GM18499 (cell line): ENCODE data around the gene CRYGD.
"Not testable (repeated sequence)": the region's sequence is repeated elsewhere in the genome, so short reads cannot be mapped to it uniquely, and the experiment has no call there.

Experiments
- ATAC-seq: cut with Tn5 transposase; IDR thresholded peaks from one replicate; pipeline ENCODE4 v1.9.1; 2021; ENCODE audit warnings: moderate number of reproducible peaks; ENCODE audit not compliant: insufficient read depth, unreplicated experiment

Gene CRYGD

DNA sequence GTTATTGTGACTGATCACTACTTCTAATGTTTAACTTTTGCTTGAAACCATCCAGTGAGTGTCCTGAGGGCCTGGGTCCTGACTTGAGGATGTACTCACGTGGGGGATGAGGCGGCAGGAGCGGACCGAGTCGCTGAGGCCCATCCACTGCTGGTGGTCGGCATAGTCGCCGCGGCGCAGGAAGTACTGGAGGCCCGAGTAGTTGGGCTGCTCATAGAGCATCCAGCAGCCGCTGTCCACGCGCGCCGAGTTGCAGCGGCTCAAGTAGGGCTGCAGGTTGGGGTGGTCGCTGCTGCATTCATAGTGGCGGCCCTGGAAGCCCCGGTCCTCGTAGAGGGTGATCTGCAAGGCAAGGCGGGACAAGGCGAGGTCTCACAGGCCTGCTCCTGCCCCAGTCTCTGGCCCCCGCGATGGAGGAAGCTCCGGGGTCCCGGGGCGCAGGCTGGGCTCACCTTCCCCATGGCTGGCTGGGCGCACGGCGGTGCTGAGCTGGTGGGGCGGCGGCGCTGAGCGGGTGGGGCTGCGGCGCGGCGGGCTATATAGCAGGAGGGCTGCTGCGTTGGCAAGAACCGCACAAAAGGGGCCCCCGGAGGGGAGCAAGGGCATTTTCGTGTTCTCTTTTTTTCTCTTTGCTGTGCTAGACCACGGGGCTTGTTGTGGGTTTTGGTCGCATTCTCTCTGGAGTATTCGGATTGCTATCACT, at the start of gene CRYGD:
CRYGD (minus strand) TSS at position 512 of the 703 bp plus-strand sequence; CDS start at position 461, 51 bp downstream.
- ATAC-seq, result not testable (repeated sequence)

DNA sequence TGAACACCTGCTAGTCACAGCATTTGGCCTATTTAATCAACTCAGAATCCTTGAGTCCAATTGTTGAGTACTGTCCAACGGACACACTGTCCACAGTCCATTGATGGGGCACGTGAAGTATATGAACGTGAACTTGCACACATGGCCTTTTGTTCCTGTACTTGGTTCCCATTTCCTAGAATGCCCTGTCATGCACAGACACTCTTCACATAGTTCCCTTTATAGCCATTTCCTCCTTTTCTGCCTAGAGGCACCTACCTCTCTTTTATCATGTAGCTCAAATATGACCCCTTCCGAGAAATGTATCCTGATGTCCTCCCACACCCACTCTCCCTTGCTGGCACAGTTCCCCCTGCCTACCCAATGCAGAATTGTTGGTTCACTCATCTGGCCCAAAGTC, 47.8 kb upstream of the CRYGD start:
- ATAC-seq, result no peak

DNA sequence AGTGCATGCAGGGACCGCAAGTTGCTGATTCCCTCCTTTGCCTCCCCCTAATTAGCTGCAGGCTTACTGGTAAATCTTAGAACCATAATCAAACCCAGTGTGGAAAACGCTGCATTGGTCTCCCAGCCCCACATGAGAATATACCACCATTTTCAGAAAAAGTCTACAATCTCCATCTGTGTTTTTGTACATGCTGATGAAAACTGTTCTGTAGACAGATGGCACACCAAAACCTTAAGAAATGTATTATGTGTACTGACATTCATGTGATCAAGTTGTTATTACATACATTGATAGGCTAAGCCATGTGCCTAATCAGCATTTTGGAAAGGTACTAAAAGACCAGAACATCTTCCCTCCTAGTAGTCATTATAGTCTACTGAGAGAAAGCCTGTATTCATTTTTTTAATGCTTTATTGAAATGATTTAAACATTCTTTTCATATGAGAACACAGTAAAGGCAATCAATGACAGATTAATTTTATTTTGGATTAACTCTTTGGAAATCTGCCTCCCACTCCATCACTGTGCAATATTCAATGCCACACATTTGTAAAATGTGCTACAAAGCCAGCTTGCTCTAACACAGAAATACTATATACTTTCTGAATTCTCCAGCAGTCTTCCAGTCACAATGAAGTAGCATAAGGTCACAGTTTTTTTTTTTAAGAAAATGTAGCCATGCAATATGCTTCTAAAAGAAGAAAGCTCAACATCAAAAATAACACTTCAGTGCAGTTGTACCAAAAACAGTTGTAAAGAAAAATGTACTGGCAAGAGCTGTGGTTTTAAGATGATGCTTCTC, 40.8 kb upstream of the CRYGD start:
- ATAC-seq, result no peak

DNA sequence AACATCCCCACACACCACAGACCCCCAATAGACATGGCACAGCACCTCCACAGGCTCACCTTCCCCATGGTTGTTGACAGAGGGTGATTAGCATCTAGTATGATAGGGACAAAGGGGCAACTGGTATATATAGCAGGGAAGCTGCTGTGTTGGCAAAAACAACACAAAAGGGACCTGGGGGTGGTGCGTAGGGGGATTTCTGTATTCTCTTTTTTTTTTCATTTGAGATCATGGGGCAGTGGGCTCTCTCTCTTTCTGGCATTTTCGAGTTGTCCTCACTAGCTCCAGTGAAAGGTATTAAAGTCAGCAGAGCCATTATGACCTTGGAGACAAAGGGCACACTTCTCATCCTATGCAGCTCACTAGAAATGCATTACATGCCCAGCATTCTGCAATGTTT, 39.2 kb upstream of the CRYGD start, which contains the start of gene CRYGA:
CRYGA (minus strand) TSS at position 101 of the 400 bp plus-strand sequence; CDS start at position 68, 33 bp downstream.
- no peak for ATAC-seq

DNA sequence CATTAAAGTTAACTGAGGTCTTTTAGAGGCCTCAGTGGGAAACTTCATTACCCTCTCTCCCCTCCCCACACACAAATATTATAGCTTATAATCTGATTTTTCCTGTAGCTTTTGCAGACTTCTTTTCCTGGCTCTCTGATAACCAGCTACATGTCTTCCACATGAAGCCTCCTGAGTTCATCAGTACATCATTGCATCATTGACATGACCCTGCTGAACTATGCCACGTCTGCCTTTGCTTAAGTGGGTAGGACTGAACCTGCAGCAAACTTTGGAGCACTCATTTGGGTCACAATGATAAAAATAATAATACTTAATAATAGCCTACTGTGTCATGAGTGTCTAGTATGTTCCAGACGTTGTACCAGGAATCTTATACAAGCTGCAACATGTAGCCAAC, 32.1 kb upstream of the CRYGD start:
- ATAC-seq, result no peak

DNA sequence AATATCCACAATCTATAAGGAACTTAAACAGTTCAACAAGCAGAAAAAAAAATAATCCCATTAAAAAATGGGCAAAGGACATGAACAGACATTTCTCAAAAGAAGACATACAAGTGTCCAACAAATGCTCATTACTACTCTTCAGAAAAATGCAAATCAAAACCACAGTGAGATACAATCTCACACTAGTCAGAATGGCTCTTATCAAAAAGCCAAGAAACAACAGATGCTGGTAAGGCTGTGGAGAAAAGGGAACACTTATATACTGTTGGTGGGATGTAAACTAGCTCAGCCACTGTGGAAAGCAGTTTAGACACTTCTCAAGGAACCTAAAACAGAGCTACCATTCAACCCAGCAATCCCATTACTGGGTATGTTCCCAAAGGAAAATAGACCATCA, 28.8 kb upstream of the CRYGD start:
- no peak for ATAC-seq

DNA sequence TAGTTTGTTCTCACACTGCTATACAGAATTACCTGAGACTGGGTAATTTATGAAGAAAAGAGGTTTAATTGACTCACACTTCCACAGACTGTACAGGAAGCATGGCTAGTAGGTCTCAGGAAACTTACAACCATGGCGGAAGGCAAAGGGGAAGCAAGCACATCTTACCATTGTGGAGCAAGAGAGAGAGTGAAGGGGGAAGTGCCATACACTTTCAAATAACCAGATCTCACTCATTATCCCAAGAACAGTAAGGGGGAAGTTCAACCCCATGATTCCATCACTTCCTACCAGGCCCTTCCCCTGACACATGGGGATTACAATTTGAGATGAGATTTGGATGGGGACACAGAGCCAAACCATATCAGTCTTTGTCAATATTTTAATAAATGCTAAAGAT, 26.6 kb upstream of the CRYGD start:
- ATAC-seq, result no peak

DNA sequence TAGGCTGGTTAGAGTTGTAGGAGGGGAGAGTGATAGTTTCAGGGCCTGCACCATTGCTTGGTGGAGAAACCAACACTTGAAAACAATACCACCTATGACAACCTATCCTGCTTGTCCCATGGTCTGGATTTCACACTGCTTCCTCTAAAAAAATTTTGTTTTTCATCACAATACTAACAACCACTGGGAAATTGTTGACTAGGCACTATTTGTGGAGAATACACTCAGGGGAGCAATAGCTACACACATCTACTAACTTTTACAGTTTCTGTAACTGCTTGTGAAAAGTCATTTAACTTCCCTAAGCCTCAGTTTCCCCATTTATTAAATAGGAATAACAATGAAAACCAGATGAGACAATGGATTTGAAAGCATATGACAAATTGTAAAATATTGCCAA, 25.8 kb upstream of the CRYGD start:
- ATAC-seq, result no peak

DNA sequence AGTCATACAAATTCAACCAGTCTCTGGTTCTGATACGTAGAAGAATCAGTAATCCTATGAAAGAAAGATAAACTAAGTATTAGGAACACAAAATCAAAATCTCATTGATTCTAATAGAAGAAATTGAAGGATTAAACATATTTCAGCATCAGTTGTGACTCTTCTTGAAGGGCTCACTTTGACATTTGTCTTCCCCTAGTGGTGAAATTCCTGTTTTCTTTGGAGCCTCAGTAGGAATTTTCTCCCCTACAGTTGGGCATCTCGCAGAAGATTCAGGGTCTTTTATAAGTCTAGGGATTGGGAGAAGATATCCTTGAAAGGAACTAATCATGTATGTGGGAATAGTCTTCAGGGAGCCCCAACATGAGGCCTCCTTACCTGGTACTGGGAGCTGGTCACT, 24.5 kb upstream of the CRYGD start:
- ATAC-seq, result no peak

DNA sequence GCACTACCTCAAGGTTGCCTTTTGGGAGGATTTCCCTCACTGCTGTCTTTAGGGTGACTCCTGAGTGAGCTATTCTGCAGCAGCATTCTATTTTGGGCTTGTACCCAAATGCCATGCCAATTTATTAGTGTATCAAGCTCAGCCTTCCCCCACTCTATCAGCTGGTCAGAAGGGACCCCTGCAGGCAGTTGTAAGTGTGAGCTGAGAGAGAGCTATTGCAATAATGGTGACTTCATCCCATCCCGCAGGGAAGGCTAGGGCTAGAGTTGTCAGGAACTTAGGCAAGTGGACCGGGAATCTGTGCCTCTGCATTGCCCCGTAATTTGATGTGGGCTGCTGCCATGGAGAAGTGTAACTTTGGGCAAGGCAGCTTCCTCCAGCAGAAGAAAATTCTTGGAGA, 23.4 kb upstream of the CRYGD start:
- ATAC-seq, result no peak

DNA sequence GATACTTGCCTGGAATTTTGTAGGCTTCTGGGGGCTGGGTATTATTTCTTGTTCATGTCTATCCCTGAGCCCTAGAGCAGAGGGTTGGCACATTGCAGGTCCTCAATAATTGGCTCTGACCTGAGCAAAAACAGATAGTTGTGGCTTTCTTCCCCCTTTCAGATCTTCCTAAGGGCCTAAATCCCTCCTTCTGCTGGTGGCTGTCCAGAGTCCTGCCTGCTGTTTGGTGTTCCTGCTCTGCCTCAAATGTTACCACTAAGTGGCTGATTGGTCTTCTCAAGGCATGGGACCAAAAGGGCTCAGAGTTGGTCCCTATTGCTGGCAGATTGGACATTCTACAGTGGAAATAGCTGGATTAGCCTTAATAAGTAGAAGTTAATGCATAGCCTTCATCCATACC, 22.7 kb upstream of the CRYGD start:
- no peak for ATAC-seq

DNA sequence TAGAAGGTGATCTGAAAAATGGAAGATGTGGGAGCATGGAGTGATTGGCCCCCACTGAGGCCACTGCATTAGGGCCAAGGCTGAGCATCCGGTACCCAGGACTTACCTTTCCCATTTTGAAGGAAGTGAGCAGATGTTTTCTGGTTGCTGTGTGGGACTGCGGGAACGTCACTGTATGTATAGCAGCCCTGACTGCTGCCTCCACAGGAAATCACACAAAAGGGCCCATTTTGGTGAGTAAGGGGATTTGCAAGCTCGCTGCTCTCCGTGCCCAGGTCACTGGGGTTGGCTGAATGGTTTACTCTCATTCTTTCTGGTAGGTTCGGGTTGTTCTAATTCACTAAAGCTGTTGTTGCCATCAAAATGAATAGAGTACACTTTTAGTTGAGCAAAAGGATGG, 21.7 kb upstream of the CRYGD start, which contains the start of gene CRYGB:
CRYGB (minus strand) TSS at position 153 of the 400 bp plus-strand sequence; CDS start at position 115, 38 bp downstream.
- ATAC-seq, result no peak

DNA sequence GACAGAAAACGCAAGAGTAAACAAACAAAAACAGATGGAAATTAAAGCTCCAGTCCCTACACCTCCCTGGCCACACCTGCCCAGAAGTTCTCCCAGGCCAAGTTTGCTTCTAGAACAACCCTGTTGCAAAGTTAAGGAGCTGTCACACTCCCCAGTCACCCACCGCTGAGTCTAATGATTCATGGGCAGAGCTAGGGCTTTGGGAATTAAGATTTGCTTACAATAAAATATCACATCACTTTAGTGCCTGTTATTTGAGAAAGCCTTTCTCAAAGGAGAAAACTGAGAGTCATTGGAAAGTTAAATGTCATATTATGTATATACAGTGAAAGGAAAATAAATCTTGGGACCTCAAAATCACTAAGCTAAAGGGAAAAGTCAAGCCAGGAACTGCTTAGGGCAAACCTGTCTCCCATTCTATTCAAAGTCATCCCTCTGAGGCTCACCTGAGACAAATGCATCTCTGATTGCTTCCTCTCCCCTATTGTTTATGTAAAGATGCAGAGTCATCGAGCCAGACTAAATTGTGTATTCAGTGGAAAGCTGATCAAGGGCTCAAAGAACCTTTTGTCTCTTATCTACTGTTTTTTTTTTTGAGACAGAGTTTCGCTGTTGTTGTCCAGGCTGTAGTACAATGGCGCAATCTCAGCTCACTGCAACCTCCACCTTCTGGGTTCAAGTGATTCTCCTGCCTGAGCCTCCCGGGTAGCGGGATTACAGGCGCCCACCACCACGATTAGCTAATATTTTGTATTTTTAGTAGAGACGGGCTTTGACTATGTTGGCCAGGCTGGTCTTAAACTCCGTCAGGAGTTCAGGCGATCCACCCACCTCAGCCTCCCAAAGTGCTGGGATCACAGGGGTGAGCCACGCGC, 18.8 kb upstream of the CRYGD start:
- no peak for ATAC-seq

DNA sequence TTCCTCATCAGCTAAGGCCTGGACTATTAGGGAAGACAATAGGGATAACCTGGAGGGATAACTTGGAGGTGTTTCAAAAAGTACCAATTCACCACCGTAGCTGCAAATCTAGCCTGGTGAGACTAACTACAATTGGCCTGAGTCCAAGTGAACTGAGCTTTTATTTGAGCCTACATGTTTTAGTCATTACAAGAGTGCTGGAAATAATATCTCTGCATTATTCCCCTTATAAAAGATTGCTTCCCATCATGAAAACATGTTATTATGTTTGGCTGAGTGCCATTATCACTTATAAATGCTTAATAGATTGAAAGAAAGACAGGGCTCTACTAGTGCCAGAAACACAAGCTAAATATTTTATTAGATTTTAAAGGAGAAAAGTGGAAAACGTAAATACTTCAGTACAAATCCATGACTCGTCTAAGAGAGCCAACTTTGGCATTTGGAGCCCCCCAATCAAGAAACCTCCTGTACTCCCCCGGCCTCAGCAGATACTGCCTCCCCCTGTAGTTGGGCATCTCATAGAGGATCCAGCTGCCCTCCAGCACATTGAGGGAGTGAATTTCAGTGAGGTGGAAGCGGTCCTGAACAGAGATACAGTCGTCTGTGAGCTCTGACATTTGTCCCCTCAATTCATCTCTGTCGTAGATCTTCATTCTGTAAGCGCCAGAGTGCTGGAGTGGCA, 18.1 kb upstream of the CRYGD start:
- ATAC-seq, result no peak

DNA sequence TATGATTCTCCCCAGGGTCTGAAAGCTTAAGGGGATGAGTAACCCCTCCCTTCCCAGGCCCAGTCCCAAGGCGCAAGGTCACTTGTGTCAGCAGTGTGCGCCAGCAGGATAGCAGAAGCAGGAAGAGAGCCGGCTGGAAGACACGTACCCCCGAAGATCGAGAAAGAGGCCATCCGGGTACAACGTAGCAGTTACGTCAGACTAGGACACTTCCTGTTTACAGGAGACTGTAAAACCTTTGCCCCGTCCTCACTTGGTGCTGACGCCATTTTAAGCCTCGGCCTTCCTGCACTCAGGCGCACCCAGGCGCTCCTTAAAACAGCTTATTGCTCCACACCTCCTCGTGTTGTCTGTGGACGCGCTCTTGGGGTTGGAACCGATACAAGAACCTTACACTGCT, 15.1 kb upstream of the CRYGD start:
- ATAC-seq, result no peak

DNA sequence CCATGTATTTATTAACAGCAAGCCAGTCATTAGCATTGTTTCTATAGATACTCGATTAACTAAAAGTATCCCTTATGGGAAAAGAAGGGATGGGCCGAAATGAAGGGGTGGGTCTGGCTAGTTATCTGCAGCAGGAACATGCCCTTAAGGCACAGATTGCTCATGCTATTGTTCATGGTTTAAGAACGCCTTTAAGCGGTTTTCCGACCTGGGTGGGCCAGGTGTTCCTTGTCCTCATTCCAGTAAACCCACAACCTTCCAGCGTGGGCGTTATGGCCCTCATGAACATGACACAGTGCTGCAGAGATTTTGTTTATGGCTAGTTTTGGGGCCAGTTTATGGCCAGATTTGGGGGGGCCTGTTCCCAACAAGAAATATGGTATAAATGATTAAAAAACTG, 14.0 kb upstream of the CRYGD start:
- not testable (repeated sequence) for ATAC-seq

DNA sequence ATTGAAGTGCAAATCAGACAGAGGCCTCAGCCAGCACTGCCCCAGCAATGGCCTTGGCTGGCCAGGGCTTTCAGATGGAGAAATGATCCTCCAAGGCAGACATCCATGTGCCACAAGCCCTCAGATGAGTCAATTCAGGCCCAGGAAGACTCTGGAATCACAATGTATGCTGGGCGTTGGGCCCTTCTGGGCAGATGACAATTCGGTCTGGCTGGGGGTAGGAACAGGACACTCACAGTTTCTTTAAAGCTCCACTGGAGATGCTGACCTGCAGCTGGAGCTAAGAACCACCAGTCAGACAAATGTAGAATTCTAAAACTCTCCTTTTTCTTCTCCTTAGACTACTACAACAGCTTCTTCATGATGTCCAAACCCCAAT, 12.4 kb upstream of the CRYGD start:
- ATAC-seq, result no peak

DNA sequence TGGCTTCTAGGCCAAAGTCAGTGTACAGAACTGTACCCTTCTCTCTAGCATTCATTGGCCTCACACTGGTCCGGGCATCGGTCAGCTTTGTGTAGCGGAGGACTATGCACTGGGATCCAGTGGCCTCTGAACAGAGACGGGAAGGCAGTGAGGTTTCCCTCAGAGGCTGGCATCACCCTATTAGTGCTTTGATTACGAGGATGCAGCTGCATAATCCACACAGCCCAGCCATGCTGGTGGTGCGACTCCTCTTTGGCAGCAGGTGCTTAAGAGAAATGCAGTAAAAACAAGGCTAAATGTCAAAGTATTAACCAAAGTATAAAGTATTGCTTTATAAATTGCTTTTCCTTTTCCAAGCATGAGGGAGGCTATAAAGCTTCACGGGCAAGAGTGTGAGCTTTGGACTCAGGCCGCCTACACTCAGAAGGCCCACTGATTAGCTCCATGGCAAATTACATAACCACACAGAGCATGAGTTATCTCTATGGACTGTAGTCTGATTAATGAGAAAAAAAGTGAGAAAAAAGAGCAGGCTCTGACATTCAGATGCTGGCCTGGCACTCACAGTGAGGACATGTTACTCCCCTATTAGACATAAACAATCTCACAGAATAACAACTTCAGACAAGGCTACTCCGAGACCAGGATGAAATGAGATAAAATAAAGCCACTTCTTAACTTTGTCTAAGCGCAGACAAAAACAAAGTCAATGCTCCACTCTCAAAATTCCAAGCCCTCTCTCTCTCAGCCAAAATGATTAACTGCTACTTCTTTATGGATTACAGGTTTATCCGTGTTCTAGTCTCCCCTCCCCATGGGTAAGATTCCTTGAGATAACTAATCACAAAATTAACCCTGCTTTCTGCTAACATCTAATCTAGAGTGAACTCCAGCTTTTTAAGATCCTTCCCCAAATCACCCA, 11.7 kb upstream of the CRYGD start:
- ATAC-seq, result no peak

DNA sequence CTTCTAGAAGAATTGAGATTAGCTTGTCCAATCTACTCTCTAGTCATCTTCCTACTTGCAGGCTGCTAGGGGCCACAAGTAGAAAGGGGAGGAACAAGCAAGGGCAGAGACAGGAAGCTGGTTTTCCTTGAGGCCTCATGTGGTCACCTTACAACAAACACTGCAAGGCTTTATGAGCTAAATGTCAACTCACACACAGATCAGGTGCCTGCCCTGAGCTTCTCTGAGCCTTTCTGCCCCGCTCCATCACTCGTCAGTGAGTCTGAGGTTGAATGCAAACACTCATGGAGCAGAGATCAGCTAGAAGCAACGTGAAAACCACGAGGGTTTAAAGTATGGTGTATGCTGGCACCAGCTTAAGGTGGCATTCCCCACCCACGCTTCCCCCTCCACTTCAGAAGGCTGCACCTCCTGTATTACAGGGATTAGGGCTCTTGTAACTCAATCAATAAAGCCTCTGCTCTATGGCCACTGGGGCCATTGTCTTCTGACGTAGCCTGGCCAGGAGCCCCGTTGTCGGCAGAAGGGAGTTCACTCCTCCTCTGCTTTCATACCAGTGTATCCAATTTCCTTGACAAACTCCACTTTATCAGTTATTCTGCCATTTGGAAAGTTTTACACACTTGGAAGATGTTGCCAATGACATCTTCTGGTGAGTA, 10.7 kb upstream of the CRYGD start:
- ATAC-seq, result no peak
